A549 (cell line): Measurements from ENCODE around the gene ZNF230.

Source experiments
- CEBPB ChIP-seq, 2 experiments: fragments of >200 bp in 1 of 2; sonication (Bioruptor Twin) in 1 of 2; formaldehyde crosslinking in 1 of 2; IDR thresholded peaks; 2 replicates each; pipeline ENCODE4 v1.6.1; 2012 to 2016
- CHD4 ChIP-seq: fragments of 200-600 bp; sonication (generic); IDR thresholded peaks from 2 replicates; pipeline ENCODE4 v1.6.1; 2016; ENCODE audit warnings: antibody characterized with exemption, mild to moderate bottlenecking, borderline replicate concordance
- EP300 ChIP-seq, 2 experiments: fragments of >200 bp; sonication (Bioruptor Twin); formaldehyde crosslinking; IDR thresholded peaks; 2 replicates in 1 of 2; 3 replicates in 1 of 2; pipeline ENCODE4 v1.6.1; 2016 to 2017
- FOSB ChIP-seq: fragments of 250-450 bp; sonication (Bioruptor Pico); IDR thresholded peaks from 2 replicates; pipeline ENCODE4 v1.5.0; 2020; ENCODE audit warnings: mild to moderate bottlenecking, moderate library complexity
- FOSL2 ChIP-seq, 2 experiments: fragments of 450-650 bp in 1 of 2; fragments of >200 bp in 1 of 2; sonication (Bioruptor Twin) in 1 of 2; formaldehyde crosslinking; IDR thresholded peaks; 2 replicates each; pipeline versions ENCODE4 v1.5.0 to v1.6.1; 2016 to 2020; ENCODE audit warnings: mild to moderate bottlenecking in 1 of 2, moderate library complexity in 1 of 2
- KDM1A ChIP-seq: fragments of 200-600 bp; sonication (generic); IDR thresholded peaks from 2 replicates; pipeline ENCODE4 v1.6.1; 2016; ENCODE audit warnings: low read depth, mild to moderate bottlenecking
- POLR2A ChIP-seq: IDR thresholded peaks from 2 replicates; pipeline ENCODE4 v1.6.1; 2012; ENCODE audit warnings: mild to moderate bottlenecking, low read length
- POLR2AphosphoS2 ChIP-seq: conservative IDR thresholded peaks from 2 replicates; pipeline ENCODE4 v1.6.1; 2012; ENCODE audit warnings: low read length, improper control_type of control experiment, inconsistent platforms
- TP53 ChIP-seq: fragments of 250-450 bp; sonication (Bioruptor Pico); IDR thresholded peaks from 2 replicates; pipeline ENCODE4 v1.5.0; 2021; ENCODE audit warnings: mild to moderate bottlenecking, moderate library complexity
- USF2 ChIP-seq: fragments of 450-650 bp; IDR thresholded peaks from 2 replicates; pipeline ENCODE4 v1.6.1; 2014; ENCODE audit warnings: antibody characterized with exemption
- ZFP36 ChIP-seq: fragments of 450-650 bp; IDR thresholded peaks from 2 replicates; pipeline ENCODE4 v1.6.1; 2014; ENCODE audit warnings: borderline replicate concordance; ENCODE audit not compliant: partially characterized antibody
- TF ChIP-seq, protein P1 (sequence below): fragments of >200 bp; sonication (Bioruptor Twin); formaldehyde crosslinking; IDR thresholded peaks from 3 replicates; pipeline ENCODE4 v1.5.1; 2016

DNA sequence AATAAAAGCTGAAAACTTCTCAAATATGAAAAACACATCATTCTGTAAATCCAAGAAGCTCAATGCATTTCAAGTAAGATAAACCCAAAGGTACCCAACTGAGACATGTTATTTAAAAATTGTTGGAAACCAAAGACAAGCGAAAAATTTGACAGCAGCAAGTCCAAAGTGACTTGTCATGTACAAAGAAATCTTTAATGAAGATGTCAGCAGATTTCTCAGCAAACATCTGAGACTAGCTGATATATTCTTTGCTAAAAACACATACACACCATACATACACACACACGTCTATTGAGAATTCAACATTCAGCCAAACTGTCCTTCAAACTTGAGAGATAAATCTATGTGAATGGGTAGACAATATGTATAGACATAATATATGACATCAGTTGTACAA, 16.7 kb downstream of the ZNF230 start:
- TF ChIP-seq, protein P1, sequence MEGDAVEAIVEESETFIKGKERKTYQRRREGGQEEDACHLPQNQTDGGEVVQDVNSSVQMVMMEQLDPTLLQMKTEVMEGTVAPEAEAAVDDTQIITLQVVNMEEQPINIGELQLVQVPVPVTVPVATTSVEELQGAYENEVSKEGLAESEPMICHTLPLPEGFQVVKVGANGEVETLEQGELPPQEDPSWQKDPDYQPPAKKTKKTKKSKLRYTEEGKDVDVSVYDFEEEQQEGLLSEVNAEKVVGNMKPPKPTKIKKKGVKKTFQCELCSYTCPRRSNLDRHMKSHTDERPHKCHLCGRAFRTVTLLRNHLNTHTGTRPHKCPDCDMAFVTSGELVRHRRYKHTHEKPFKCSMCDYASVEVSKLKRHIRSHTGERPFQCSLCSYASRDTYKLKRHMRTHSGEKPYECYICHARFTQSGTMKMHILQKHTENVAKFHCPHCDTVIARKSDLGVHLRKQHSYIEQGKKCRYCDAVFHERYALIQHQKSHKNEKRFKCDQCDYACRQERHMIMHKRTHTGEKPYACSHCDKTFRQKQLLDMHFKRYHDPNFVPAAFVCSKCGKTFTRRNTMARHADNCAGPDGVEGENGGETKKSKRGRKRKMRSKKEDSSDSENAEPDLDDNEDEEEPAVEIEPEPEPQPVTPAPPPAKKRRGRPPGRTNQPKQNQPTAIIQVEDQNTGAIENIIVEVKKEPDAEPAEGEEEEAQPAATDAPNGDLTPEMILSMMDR = no peak
- TF ChIP-seq POLR2A = no peak
- TF ChIP-seq CEBPB (IDR thresholded peaks at IDR 0.05) = no peak
- no peak for TF ChIP-seq POLR2AphosphoS2
- TF ChIP-seq EP300 (IDR thresholded peaks at IDR 0.05) = no peak
- TF ChIP-seq CHD4 = no peak
- no peak for TF ChIP-seq TP53 (CRISPR knock-in tag)
- TF ChIP-seq FOSL2 (IDR thresholded peaks at IDR 0.05) = no peak
- no peak for TF ChIP-seq FOSL2 (CRISPR knock-in tag; IDR thresholded peaks at IDR 0.05)
- no peak for TF ChIP-seq FOSB (CRISPR knock-in tag)
- no peak for TF ChIP-seq ZFP36
- TF ChIP-seq USF2 = no peak
- TF ChIP-seq KDM1A = no peak
